SH-SY5Y (cell line): ENCODE data around the gene MAB21L2.

Experiments
- GATA2 ChIP-seq: IDR thresholded peaks from 2 replicates; pipeline ENCODE4 v1.6.1; 2011; ENCODE audit warnings: mild to moderate bottlenecking, low read depth, low read length
- GATA3 ChIP-seq: IDR thresholded peaks from 2 replicates; pipeline ENCODE4 v1.6.1; 2011; ENCODE audit warnings: low read depth, mild to moderate bottlenecking, low read length, moderate library complexity

GRCh38 chr4:150569998-150570535, 11.9 kb upstream of the MAB21L2 start:
- no peak for TF ChIP-seq GATA2
- no peak for TF ChIP-seq GATA3
